Thoracic aorta (tissue), 2 donors: ENCODE measurements around the gene GALNT5. TPM values are rescaled to one million over a fixed set of nuclear protein-coding genes. Genes with fewer than 3 reads are reported as not detected.

ENCODE experiments used
- ATAC-seq: fragments of 150-250 bp; one replicate; pipeline ENCODE4 v1.8.0; 2017; ENCODE audit warnings: low read depth; ENCODE audit not compliant: insufficient number of reproducible peaks, low FRiP score
- DNase-seq: peaks from one replicate; pipeline ENCODE4 v3.0.0-alpha.2; 2020; ENCODE audit warnings: low spot score
- H3K27ac ChIP-seq, 2 donors: fragments of 200-600 bp; sonication (generic); 1 replicate in 1 of 2; 2 replicates in 1 of 2; pipeline ENCODE4 v1.5.1; 2016; ENCODE audit warnings: mild to moderate bottlenecking in 2 of 2, moderate library complexity in 2 of 2
- H3K27me3 ChIP-seq: fragments of 200-600 bp; sonication (generic); replicated peaks from 2 replicates; pipeline ENCODE4 v1.6.0; 2016; ENCODE audit warnings: mild to moderate bottlenecking; ENCODE audit not compliant: insufficient read depth
- H3K36me3 ChIP-seq: fragments of 200-600 bp; sonication (generic); one replicate; pipeline ENCODE4 v1.5.1; 2016
- H3K4me1 ChIP-seq, 2 donors: fragments of 200-600 bp; sonication (generic); 1 replicate in 1 of 2; 2 replicates in 1 of 2; pipeline versions ENCODE4 v1.5.1 to v1.6.0; 2016; ENCODE audit warnings: low read depth in 2 of 2, mild to moderate bottlenecking in 1 of 2; ENCODE audit not compliant: control insufficient read depth in 1 of 2
- H3K4me3 ChIP-seq: fragments of 200-600 bp; sonication (generic); 2 replicates; pipeline ENCODE4 v1.5.1; 2016; ENCODE audit warnings: mild to moderate bottlenecking
- H3K9me3 ChIP-seq: fragments of 200-600 bp; sonication (generic); 2 replicates; pipeline ENCODE4 v1.5.1; 2016
- CTCF ChIP-seq: fragments of 200-600 bp; sonication (generic); IDR thresholded peaks from one replicate; pipeline ENCODE4 v1.5.1; 2019; ENCODE audit warnings: antibody characterized with exemption
- total RNA-seq, 2 donors: library from RNA; depleted of rRNA; stranded (reverse); fragments of >200 nt; gene quantifications; one replicate each; pipeline versions ENCODE4 v1.1.0 to v1.2.3, GENCODE V29; 2016

GALNT5 gene
- total RNA-seq, 2 donors from 2014 or later, result 3.4 to 3.7 TPM

GRCh38 chr2:157319795-157320194, 62.3 kb downstream of the GALNT5 start:
- DNase-seq (no peak), ATAC-seq (no peak)
- Histone ChIP-seq H3K4me3 (no peak overlapping the region), H3K36me3 (no peaks in the 10 kb centered on the region), H3K9me3 (no peaks in the 10 kb centered on the region), H3K27ac (no peak overlapping the region), H3K4me1 (no peaks in the 10 kb centered on the region), H3K27me3 (no peaks in the 10 kb centered on the region)
- no peak for TF ChIP-seq CTCF

DNA sequence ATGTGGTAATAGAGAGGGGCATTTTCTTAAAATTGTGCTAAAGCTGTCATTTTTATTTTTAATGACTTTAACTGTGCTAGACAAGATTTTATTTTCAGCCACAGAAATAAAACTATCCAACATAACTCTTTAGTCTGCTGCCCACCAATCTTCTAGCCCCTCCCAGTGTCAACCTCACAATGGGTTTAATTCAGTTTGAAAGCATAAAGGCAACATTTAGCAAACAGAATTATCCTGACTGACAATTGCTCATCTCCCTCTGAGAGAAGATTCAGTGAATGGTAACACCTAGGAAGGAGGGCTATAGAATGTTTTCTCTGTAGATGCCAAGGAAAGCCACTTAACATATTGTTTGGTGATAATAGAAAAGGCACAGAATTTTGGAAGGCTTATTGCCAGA, 62.9 kb downstream of the GALNT5 start:
- no peak overlapping the region for H3K4me3 ChIP-seq
- DNase-seq (no peak), ATAC-seq (no peak)
- no peak overlapping the region for H3K27ac ChIP-seq
- no peaks in the 10 kb centered on the region for H3K9me3 ChIP-seq
- no peak for TF ChIP-seq CTCF
- H3K4me1 ChIP-seq, result no peaks in the 10 kb centered on the region
- no peaks in the 10 kb centered on the region for H3K36me3 ChIP-seq
- no peaks in the 10 kb centered on the region for H3K27me3 ChIP-seq

GRCh38 chr2:157321466-157321865, 64.0 kb downstream of the GALNT5 start:
- ATAC-seq (no peak), DNase-seq (no peak)
- Histone ChIP-seq H3K36me3 (no peaks in the 10 kb centered on the region), H3K27ac (no peak overlapping the region), H3K9me3 (no peaks in the 10 kb centered on the region), H3K4me3 (no peak overlapping the region), H3K27me3 (no peaks in the 10 kb centered on the region), H3K4me1 (no peaks in the 10 kb centered on the region)
- no peak for TF ChIP-seq CTCF

DNA sequence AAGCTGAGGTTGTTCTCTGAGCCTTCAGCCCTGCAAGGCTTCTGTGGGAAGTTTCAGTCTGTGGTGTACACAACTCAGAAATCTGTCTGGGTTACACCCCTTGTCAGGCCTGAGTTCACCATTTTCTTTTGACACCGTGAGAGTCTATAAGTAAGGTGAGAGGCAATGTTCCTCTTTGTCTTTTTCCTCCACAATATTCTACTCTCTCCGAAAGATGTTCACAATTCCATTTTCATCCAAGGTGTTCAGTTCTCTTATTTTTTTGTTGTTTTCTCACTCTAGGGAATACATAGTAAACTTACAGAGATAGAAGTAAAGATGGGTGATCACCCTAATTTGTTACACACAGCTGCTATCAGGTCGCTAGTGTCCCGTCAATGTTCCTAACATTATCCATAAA, 64.9 kb downstream of the GALNT5 start:
- no peak for ATAC-seq
- H3K36me3 ChIP-seq, result no peaks in the 10 kb centered on the region
- TF ChIP-seq CTCF, result no peak
- no peak for DNase-seq
- no peak overlapping the region for H3K4me3 ChIP-seq
- H3K27ac ChIP-seq, result no peak overlapping the region
- H3K9me3 ChIP-seq, result no peaks in the 10 kb centered on the region
- no peaks in the 10 kb centered on the region for H3K27me3 ChIP-seq
- H3K4me1 ChIP-seq, result no peaks in the 10 kb centered on the region

DNA sequence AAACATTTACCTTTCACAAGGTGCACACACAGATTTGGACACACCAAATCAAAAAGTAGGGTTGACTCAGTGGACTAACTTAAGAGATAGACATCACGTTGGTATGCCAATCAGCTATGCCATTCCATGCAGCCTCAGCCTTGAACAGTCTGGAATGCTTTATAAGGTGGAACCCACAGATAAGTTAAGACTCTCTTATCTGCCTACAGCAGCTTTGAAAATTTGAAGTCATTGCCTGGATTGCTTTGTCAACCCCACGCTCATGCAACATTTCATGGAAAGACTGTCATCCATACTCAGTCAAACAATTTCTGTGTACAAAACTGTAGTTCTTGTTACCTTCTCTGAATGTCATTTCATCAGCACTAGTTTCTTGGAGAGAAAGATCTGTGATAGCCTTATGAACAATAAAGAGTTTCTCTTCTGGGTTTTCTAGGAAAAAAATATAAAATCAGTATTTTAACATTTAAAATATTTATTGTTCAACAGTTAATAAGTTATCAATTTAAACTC, 66.9 kb downstream of the GALNT5 start:
- Histone ChIP-seq H3K36me3 (no peaks in the 10 kb centered on the region), H3K27me3 (no peaks in the 10 kb centered on the region), H3K4me3 (no peak overlapping the region), H3K4me1 (peaks cover 0 to 8% of the 10 kb centered on the region in 2 donors), H3K9me3 (no peaks in the 10 kb centered on the region), H3K27ac (no peak overlapping the region)
- DNase-seq (no peak), ATAC-seq (no peak)
- TF ChIP-seq CTCF, result no peak
